Endothelial cell of umbilical vein (primary cell): ENCODE results near the gene SLC27A6. TPM values are rescaled to one million over a fixed set of nuclear protein-coding genes. Genes with fewer than 3 reads are reported as not detected.

Experiments
- BruUV-seq: library from RNA; stranded (reverse); fragments of 400-500 nt; replicated peaks from 2 replicates; lab custom pipeline; 2021; lab: Mats Ljungman, UMichigan
- CTCF ChIA-PET: fragments of 300-600, 350-600 bp; sonication (Branson Sonifier 250); formaldehyde crosslinking; loops from one replicate; lab custom pipeline; 2021; ENCODE audit warnings: antibody characterized with exemption, inconsistent platforms; lab: Charles Lee
- POLR2A ChIA-PET: fragments of 300-600, 350-600 bp; sonication (Branson Sonifier 250); formaldehyde crosslinking; loops from one replicate; lab custom pipeline; 2021; ENCODE audit warnings: antibody characterized with exemption, inconsistent platforms; lab: Charles Lee
- DNase-seq: peaks from one replicate; pipeline ENCODE4 v3.0.0-alpha.2; 2011; ENCODE audit warnings: low read depth, low spot score
- FAIRE-seq: peaks from 2 replicates; lab custom pipeline; 2011; peaks lifted over from hg19 to GRCh38; lab: Jason Lieb, UNC
- H2AFZ ChIP-seq: 2 replicates; pipeline ENCODE4 v1.6.0; 2012; ENCODE audit warnings: low read depth, low read length, control low read depth, inconsistent platforms
- H3K27ac ChIP-seq: 2 replicates; pipeline ENCODE4 v1.5.1; 2011; ENCODE audit warnings: low read depth, mild to moderate bottlenecking, control low read depth, low read length, moderate library complexity; ENCODE audit not compliant: insufficient read depth
- H3K27me3 ChIP-seq, 2 experiments: 2 replicates each; pipeline versions ENCODE4 v1.6.0 to v1.6.1; 2011; ENCODE audit warnings: low read length in 2 of 2, mixed read lengths in 1 of 2; ENCODE audit not compliant: control insufficient read depth in 2 of 2, insufficient read depth in 2 of 2
- H3K36me3 ChIP-seq, 2 experiments: 2 replicates in 1 of 2; 3 replicates in 1 of 2; pipeline ENCODE4 v1.5.1; 2011; ENCODE audit warnings: low read length in 2 of 2, mild to moderate bottlenecking in 1 of 2, moderate library complexity in 1 of 2; ENCODE audit not compliant: control insufficient read depth in 2 of 2, insufficient read depth in 2 of 2; ENCODE audit errors: extremely low read depth in 1 of 2
- H3K4me1 ChIP-seq: 3 replicates; pipeline ENCODE4 v1.5.1; 2011; ENCODE audit warnings: mild to moderate bottlenecking, low read length; ENCODE audit not compliant: control insufficient read depth, insufficient read depth; ENCODE audit errors: extremely low read depth
- H3K4me2 ChIP-seq: 2 replicates; pipeline ENCODE4 v1.6.1; 2011; ENCODE audit warnings: low read length, control low read depth, mixed read lengths; ENCODE audit not compliant: insufficient read depth
- H3K4me3 ChIP-seq, 3 experiments: fragments of 200-600 bp in 1 of 3; sonication (generic), shearing (Covaris generic) in 1 of 3; replicated peaks in 1 of 3; 2 replicates each; pipeline ENCODE4 v1.5.1; 2011 to 2016; ENCODE audit warnings: control low read depth in 3 of 3, low read length in 3 of 3, mild to moderate bottlenecking in 2 of 3, inconsistent platforms in 1 of 3, low read depth in 1 of 3, moderate library complexity in 1 of 3; ENCODE audit not compliant: insufficient read depth in 1 of 3
- H3K79me2 ChIP-seq: 2 replicates; pipeline ENCODE4 v1.6.0; 2012; ENCODE audit warnings: low read length, inconsistent platforms; ENCODE audit not compliant: control insufficient read depth, insufficient read depth
- H3K9ac ChIP-seq: replicated peaks from 2 replicates; pipeline ENCODE3; 2011; ENCODE audit warnings: low read length, control low read depth; ENCODE audit not compliant: insufficient read depth; ENCODE audit errors: extremely low read depth
- H3K9me1 ChIP-seq: replicated peaks from 3 replicates; pipeline ENCODE4 v1.6.0; 2011; ENCODE audit warnings: mild to moderate bottlenecking, low read length; ENCODE audit not compliant: control insufficient read depth, insufficient read depth; ENCODE audit errors: extremely low read depth
- H3K9me3 ChIP-seq: replicated peaks from 2 replicates; pipeline ENCODE4 v1.5.1; 2012; ENCODE audit warnings: low read length, inconsistent platforms; ENCODE audit not compliant: control insufficient read depth, insufficient read depth
- H4K20me1 ChIP-seq: replicated peaks from 2 replicates; pipeline ENCODE3; 2011; ENCODE audit warnings: mild to moderate bottlenecking, low read length; ENCODE audit not compliant: control insufficient read depth, insufficient read depth; ENCODE audit errors: extremely low read depth
- GATA2 ChIP-seq: IDR thresholded peaks from 2 replicates; pipeline ENCODE4 v1.7.0; 2011; ENCODE audit warnings: low read depth, mild to moderate bottlenecking, moderate library complexity, mixed read lengths, low read length; ENCODE audit not compliant: insufficient read length, insufficient read depth
- JUN ChIP-seq: IDR thresholded peaks from 2 replicates; pipeline ENCODE4 v1.6.1; 2011; ENCODE audit warnings: borderline replicate concordance, low read depth; ENCODE audit not compliant: insufficient read length, insufficient read depth
- MAX ChIP-seq: IDR thresholded peaks from 2 replicates; pipeline ENCODE4 v1.6.1; 2011; ENCODE audit not compliant: insufficient read depth, insufficient read length
- MYC ChIP-seq: IDR thresholded peaks from one replicate; pipeline ENCODE4 v1.6.1; 2011; ENCODE audit warnings: mild to moderate bottlenecking, low read depth, low read length
- POLR2A ChIP-seq: IDR thresholded peaks from 2 replicates; pipeline ENCODE4 v1.6.1; 2012; ENCODE audit warnings: low read depth, mild to moderate bottlenecking, control low read depth, low read length
- dilution Hi-C: fragments of 300-500 bp; cut with MboI; formaldehyde crosslinking; loops from one replicate; pipeline ENCODE4 v1.15.0; 2019; ENCODE audit warnings: low sequenced_read_pairs; ENCODE audit not compliant: extremely low pct_ligation_motif_present
- intact Hi-C: fragments of 100-400 bp; cut with micrococcal nuclease; formaldehyde crosslinking; loops from one replicate; pipeline ENCODE4 v1.10.0; 2022
- polyA plus RNA-seq, 4 experiments: library from polyadenylated mRNA; depleted of rRNA in 3 of 4; stranded (reverse) in 3 of 4; unstranded in 1 of 4; fragments of >200 nt; gene quantifications; 2 replicates each; pipeline versions ENCODE4 v1.2.1 to v1.2.3, GENCODE V29; 2011 to 2012; ENCODE audit warnings: missing spikeins in 1 of 4
- total RNA-seq: library from RNA; stranded (reverse); gene quantifications from 2 replicates; pipeline ENCODE4 v1.2.3, GENCODE V29; 2021

SLC27A6 gene
- total and polyA plus RNA-seq, 2 donors (not counting 3 experiments of a cell fraction or from before 2014, with no cell fraction given), result 0.10 TPM; not detected in 1

GRCh38 chr5:129020683-129021082 lies 55.4 kb downstream of the SLC27A6 start:
- Histone ChIP-seq H3K36me3 (no peaks in the 10 kb centered on the region), H3K9me1 (no peaks in the 10 kb centered on the region), H3K27me3 (no peaks in the 10 kb centered on the region), H3K4me3 (no peak overlapping the region), H3K4me1 (no peaks in the 10 kb centered on the region), H3K9ac (no peak overlapping the region), H3K79me2 (no peaks in the 10 kb centered on the region), H3K27ac (no peak overlapping the region), H3K9me3 (no peaks in the 10 kb centered on the region), H3K4me2 (no peak overlapping the region), H4K20me1 (no peaks in the 10 kb centered on the region), H2AFZ (no peak overlapping the region)
- TF ChIP-seq GATA2 (no peak), MAX (no peak)
- dilution Hi-C loops, result no loop called here
- POLR2A ChIA-PET, result no interaction called here
- CTCF ChIA-PET, result no interaction called here
- BruUV-seq, result no TSS peak
- FAIRE-seq (no peak), DNase-seq (no peak)
- intact Hi-C loops, result no loop called here

GRCh38 chr5:129021744-129022143 lies 56.5 kb downstream of the SLC27A6 start:
- no peak for TF ChIP-seq MYC
- no peak for TF ChIP-seq JUN
- TF ChIP-seq POLR2A, result no peak
- FAIRE-seq (no peak), DNase-seq (no peak)
- Histone ChIP-seq H3K4me2 (no peak overlapping the region), H3K9me3 (no peaks in the 10 kb centered on the region), H3K4me1 (no peaks in the 10 kb centered on the region), H4K20me1 (no peaks in the 10 kb centered on the region), H3K79me2 (no peaks in the 10 kb centered on the region), H3K27me3 (no peaks in the 10 kb centered on the region), H3K36me3 (no peaks in the 10 kb centered on the region), H2AFZ (no peak overlapping the region), H3K9ac (no peak overlapping the region), H3K9me1 (no peaks in the 10 kb centered on the region), H3K4me3 (no peak overlapping the region), H3K27ac (no peak overlapping the region)
- intact Hi-C loops (loop anchor here (2.0 kb wide), 1 partner anchor 19 kb away; no protein-coding TSS in a partner anchor), dilution Hi-C loops (no loop called here)
- ChIA-PET CTCF (no interaction called here), POLR2A (no interaction called here)
- BruUV-seq, result no TSS peak
